Activated naive CD4-positive, alpha-beta T cell treated with anti-CD3 and anti-CD28 coated beads, Interleukin-2, amount 10 ng/mL, durations not matched to agents 7 days and 5 days (primary cell): ENCODE measurements around the gene KLF16.
A peak's percentile ranks its signal among the peaks of the same experiment; 100 is the strongest.

Experiments used
- CTCF ChIA-PET: fragments of 350-600 bp; sonication (Branson Sonifier 250); formaldehyde crosslinking; loops from one replicate; lab custom pipeline; 2021; ENCODE audit warnings: antibody characterized with exemption; lab: Charles Lee
- DNase-seq: peaks from one replicate; pipeline ENCODE4 v3.0.0-alpha.2; 2020
- H3K27ac Mint-ChIP-seq: one replicate; pipeline ENCODE4 v1.8.0; 2021; ENCODE audit warnings: mild to moderate bottlenecking, moderate library complexity, mixed read lengths
- H3K27me3 Mint-ChIP-seq: one replicate; pipeline ENCODE4 v1.8.0; 2021; ENCODE audit warnings: mild to moderate bottlenecking, mixed read lengths
- H3K36me3 Mint-ChIP-seq: one replicate; pipeline ENCODE4 v1.8.0; 2021; ENCODE audit warnings: mixed read lengths
- H3K4me1 Mint-ChIP-seq: one replicate; pipeline ENCODE4 v1.8.0; 2021; ENCODE audit warnings: mixed read lengths
- H3K4me3 Mint-ChIP-seq: one replicate; pipeline ENCODE4 v1.8.0; 2021; ENCODE audit warnings: mild to moderate bottlenecking, moderate library complexity, mixed read lengths
- H3K9me3 Mint-ChIP-seq: one replicate; pipeline ENCODE4 v1.8.0; 2021; ENCODE audit warnings: mixed read lengths

Gene KLF16

DNA sequence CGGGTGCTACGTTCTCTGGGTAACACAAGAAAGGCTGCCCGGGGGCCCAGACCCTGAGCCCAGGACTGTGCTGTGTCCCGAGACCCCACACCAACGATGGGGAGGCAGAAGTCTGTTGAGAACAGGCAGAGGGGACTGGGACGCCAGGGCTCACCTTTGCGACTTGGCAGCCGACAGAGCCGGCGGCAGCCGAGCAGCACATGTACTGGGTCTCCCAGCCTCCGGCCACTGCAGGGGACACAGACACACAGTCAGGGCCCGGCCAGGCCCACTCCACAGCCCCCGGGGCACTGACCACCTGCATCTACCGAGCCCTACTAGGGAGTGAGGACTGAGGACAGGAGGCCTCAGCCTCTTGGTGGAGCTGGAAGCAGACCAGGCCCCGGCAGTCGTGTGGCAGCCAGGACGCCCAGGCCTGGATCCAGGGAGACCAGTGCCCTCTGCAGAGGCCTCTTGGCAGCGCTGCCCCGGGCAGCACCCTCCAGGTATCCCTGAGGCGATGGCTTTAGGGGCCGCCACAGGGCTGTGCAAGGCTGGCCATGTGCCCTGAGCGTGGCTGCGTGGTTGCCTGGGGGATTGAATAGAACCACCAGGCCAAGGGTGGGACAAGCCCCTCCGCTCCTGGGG, 45.7 kb downstream of the KLF16 start:
- H3K36me3 Mint-ChIP-seq = peaks cover 25% of the 10 kb centered on the region
- no peak overlapping the region for H3K27ac Mint-ChIP-seq
- DNase-seq = no peak
- no peak overlapping the region for H3K4me3 Mint-ChIP-seq
- CTCF ChIA-PET = interaction anchor here (2.2 kb wide), 1 partner anchor 20 kb away, joined by 10 read pairs; no protein-coding TSS in a partner anchor
- H3K27me3 Mint-ChIP-seq = no peaks in the 10 kb centered on the region
- no peaks in the 10 kb centered on the region for H3K9me3 Mint-ChIP-seq
- H3K4me1 Mint-ChIP-seq = peaks cover 12% of the 10 kb centered on the region

GRCh38 chr19:1816530-1817298, 46.7 kb downstream of the KLF16 start:
- CTCF ChIA-PET = no interaction called here
- H3K27me3 Mint-ChIP-seq = no peaks in the 10 kb centered on the region
- H3K9me3 Mint-ChIP-seq = no peaks in the 10 kb centered on the region
- peaks cover 17% of the 10 kb centered on the region for H3K4me1 Mint-ChIP-seq
- no peak for DNase-seq
- peaks cover 19% of the 10 kb centered on the region for H3K36me3 Mint-ChIP-seq
- no peak overlapping the region for H3K27ac Mint-ChIP-seq
- no peak overlapping the region for H3K4me3 Mint-ChIP-seq

- Mint-ChIP-seq H3K9me3 (no peaks in the 10 kb centered on the region), H3K27ac (no peak overlapping the region), H3K36me3 (peaks cover 17% of the 10 kb centered on the region), H3K4me1 (peaks cover 24% of the 10 kb centered on the region), H3K27me3 (peaks cover 5% of the 10 kb centered on the region), H3K4me3 (no peak overlapping the region)
- DNase-seq = no peak
- CTCF ChIA-PET = interaction anchor here (2.7 kb wide), 1 partner anchor 11 kb away, joined by 18 read pairs; no protein-coding TSS in a partner anchor
Measured at GRCh38 chr19:1815605-1816529, 47.5 kb downstream of the KLF16 start.

GRCh38 chr19:1814833-1815604, 48.4 kb downstream of the KLF16 start:
- CTCF ChIA-PET = interaction anchor here (1.2 to 2.7 kb wide), 2 partner anchors 12 to 143 kb away, joined by 3 to 18 read pairs; no protein-coding TSS in a partner anchor
- Mint-ChIP-seq H3K36me3 (peaks cover 11% of the 10 kb centered on the region), H3K9me3 (no peaks in the 10 kb centered on the region)

DNA sequence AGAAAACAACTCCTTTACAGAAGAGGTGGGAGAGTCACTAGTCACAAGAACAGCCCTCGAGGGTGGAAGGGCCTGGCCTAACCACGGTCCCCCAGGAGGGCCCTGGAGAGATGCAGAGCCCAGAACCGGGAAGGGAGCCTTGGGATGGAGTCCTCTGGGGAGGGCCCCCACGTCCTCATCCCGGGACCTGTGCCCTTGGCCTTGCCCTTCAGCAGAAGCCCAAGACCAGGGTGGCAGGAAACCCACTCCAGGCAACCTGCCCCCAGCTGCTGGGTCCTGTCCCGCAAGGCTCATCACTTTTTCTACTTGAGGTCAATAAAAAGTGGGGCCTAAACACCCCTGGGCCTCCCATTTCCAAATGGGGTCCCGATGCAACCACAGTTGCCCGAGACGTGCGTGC, 49.0 kb downstream of the KLF16 start:
- peaks cover 9% of the 10 kb centered on the region for H3K36me3 Mint-ChIP-seq
- H3K4me1 Mint-ChIP-seq = peaks cover 27% of the 10 kb centered on the region
- H3K9me3 Mint-ChIP-seq = no peaks in the 10 kb centered on the region
- H3K27me3 Mint-ChIP-seq = peaks cover 5% of the 10 kb centered on the region
- no peak for DNase-seq
- CTCF ChIA-PET = interaction anchor here (0.6 to 2.7 kb wide), 5 partner anchors 12 to 144 kb away, joined by 3 to 18 read pairs (median 3); no protein-coding TSS in a partner anchor
- H3K27ac Mint-ChIP-seq = peak overlapping the region; percentile 79
- no peak overlapping the region for H3K4me3 Mint-ChIP-seq

More at GRCh38 chr19:1814833-1815604, 48.4 kb downstream of the KLF16 start:
- Mint-ChIP-seq H3K27me3 (peaks cover 5% of the 10 kb centered on the region), H3K27ac (peak overlapping the region; percentile 24), H3K4me3 (no peak overlapping the region), H3K4me1 (peaks cover 27% of the 10 kb centered on the region)
- DNase-seq = no peak

DNA sequence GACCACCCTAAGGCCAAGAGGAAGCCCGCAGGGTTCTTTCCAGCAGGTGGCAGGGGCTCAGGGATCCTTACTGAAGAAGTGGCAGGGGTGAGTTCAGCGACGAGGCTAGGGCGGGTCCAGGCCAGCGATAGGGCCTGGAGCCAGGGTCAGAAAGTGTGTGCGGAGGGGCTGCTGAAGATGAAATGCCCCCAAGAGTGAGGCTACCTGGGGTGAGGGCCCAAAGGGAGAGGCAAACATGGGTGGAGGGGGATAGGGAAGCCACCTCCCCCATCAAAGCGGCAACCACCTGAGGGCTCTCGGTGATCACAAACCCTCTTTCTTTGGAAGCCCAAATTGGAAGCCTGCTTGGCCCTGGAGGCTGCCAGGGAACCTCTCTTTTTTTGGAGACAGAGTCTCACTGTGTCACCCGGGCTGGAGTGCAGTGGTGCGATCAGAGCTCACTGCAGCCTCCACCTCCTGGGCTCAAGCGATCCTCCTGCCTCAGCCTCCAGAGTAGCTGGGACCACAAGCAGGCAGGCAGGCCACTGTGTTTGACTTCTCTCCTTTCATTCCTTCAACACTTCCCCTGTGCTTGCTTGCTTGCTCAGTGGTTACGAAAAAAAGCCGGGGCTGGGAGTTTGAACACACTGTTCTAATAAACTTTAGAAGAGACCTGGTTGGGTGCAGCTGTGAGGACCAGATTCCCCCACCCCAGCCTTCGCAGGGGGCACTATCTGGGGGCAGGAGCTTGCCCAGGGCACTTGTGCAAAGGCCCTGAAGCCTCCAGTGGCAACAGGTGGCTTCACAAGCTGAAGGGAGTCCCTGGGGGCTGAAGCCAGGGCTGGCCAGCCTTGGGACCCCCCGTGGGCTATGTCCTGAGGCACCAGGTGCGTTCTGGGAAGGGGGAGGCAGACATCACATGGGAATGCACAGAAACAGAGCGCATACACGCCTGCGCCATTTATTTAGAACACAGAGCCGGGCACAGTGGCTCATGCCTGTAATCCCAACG, 49.9 kb downstream of the KLF16 start:
- Mint-ChIP-seq H3K4me1 (peaks cover 27% of the 10 kb centered on the region), H3K27ac (peak overlapping the region; percentile 98), H3K36me3 (peaks cover 9% of the 10 kb centered on the region), H3K27me3 (peaks cover 5% of the 10 kb centered on the region), H3K4me3 (peak overlapping the region; percentile 91), H3K9me3 (no peaks in the 10 kb centered on the region)
- CTCF ChIA-PET = interaction anchor here (0.6 to 2.7 kb wide), 5 partner anchors 13 to 143 kb away, joined by 3 to 18 read pairs (median 3); no protein-coding TSS in a partner anchor
- DNase-seq = no peak

GRCh38 chr19:1812426-1813191, 50.8 kb downstream of the KLF16 start:
- H3K9me3 Mint-ChIP-seq = no peaks in the 10 kb centered on the region
- H3K27me3 Mint-ChIP-seq = peaks cover 5% of the 10 kb centered on the region
- CTCF ChIA-PET = no interaction called here
- peak overlapping the region; percentile 91 for H3K4me3 Mint-ChIP-seq
- H3K27ac Mint-ChIP-seq = peak overlapping the region; percentile 98
- peak; percentile 99 for DNase-seq
- peaks cover 7% of the 10 kb centered on the region for H3K36me3 Mint-ChIP-seq
- peaks cover 27% of the 10 kb centered on the region for H3K4me1 Mint-ChIP-seq

GRCh38 chr19:1811942-1812425, 51.4 kb downstream of the KLF16 start, which contains the start of gene ATP8B3:
Gene ATP8B3, minus strand, starts transcription at chr19:1812276. Its CDS starts 540 bp downstream, at chr19:1811736.
- Mint-ChIP-seq H3K4me3 (peak within 1 kb of the TSS; percentile 91), H3K4me1 (peaks cover 27% of the 10 kb centered on the region), H3K36me3 (peaks cover 7% of the 10 kb centered on the region), H3K27me3 (peaks cover 5% of the 10 kb centered on the region), H3K9me3 (no peaks in the 10 kb centered on the region), H3K27ac (peak within 1 kb of the TSS; percentile 98)
- DNase-seq = no peak
- CTCF ChIA-PET = interaction anchor here (0.7 to 1.1 kb wide), 2 partner anchors 30 to 31 kb away, joined by 3 to 4 read pairs; no protein-coding TSS in a partner anchor

DNA sequence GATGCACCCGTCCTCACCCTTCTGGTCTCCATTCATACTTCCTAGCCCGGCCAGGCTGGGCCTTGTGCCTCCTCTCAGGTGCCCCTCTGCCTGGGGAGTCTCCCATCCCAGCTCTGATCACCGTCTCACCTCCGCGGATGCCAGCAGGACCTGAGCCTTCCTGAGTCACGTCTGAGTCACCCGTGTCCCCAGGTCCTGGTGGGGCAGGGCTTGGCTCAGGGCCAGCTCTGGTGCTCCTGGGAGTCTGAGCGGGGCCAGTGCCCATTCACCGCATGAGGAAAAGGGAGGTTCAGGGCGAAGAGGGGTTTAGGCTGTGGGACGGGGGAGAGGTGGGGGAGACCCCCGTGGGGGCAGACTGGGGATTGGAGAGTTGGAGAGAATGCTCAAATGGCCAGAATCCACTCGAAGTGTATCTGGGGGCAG, 51.9 kb downstream of the KLF16 start:
- no peaks in the 10 kb centered on the region for H3K9me3 Mint-ChIP-seq

GRCh38 chr19:1810439-1811160, 52.8 kb downstream of the KLF16 start:
- Mint-ChIP-seq H3K9me3 (no peaks in the 10 kb centered on the region), H3K36me3 (peaks cover 4% of the 10 kb centered on the region), H3K4me1 (peaks cover 27% of the 10 kb centered on the region), H3K4me3 (peak overlapping the region; percentile 62), H3K27ac (peak overlapping the region; percentile 69), H3K27me3 (peaks cover 5% of the 10 kb centered on the region)
- no peak for DNase-seq
- CTCF ChIA-PET = interaction anchor here (1.3 kb wide), 1 partner anchor 16 kb away, joined by 4 read pairs; no protein-coding TSS in a partner anchor

More for the DNA sequence above, 51.9 kb downstream of the KLF16 start:
- Mint-ChIP-seq H3K4me1 (peaks cover 27% of the 10 kb centered on the region), H3K4me3 (peak overlapping the region; percentile 91), H3K27ac (peak overlapping the region; percentile 80), H3K36me3 (peaks cover 6% of the 10 kb centered on the region), H3K27me3 (peaks cover 5% of the 10 kb centered on the region)
- CTCF ChIA-PET = interaction anchor here (0.7 to 1.1 kb wide), 2 partner anchors 30 kb away, joined by 3 to 4 read pairs; no protein-coding TSS in a partner anchor
- DNase-seq = peak; percentile 50

DNA sequence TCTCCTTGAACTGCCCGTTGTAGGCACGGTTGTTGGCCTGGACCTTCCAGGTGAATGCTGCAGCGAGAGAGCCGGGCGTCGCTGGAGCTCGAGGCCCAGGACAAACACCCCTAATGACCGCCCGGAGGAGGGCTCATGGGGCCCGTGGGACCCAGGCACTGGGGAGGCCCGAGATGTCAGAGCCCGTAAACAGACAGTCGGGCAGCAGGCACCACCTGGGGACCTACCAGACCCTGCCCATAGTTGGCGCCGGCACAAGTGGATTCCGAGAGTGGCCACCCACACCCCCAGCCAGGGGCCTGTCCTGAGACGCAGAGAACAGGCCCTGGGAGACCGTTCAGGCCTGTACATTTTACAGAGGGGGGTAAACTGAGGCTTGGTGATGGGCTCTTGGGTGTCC, 53.7 kb downstream of the KLF16 start:
- CTCF ChIA-PET = interaction anchor here (1.3 kb wide), 1 partner anchor 17 kb away, joined by 4 read pairs; no protein-coding TSS in a partner anchor
- no peak for DNase-seq
- H3K27ac Mint-ChIP-seq = no peak overlapping the region
- no peaks in the 10 kb centered on the region for H3K9me3 Mint-ChIP-seq
- peaks cover 27% of the 10 kb centered on the region for H3K4me1 Mint-ChIP-seq
- H3K36me3 Mint-ChIP-seq = no peaks in the 10 kb centered on the region
- H3K27me3 Mint-ChIP-seq = peaks cover 5% of the 10 kb centered on the region
- H3K4me3 Mint-ChIP-seq = no peak overlapping the region
